RKO (cell line): Measurements from ENCODE around the gene WFIKKN1.

ENCODE experiments used
- DNase-seq: peaks from one replicate; pipeline ENCODE4 v3.0.0-alpha.2; 2016; ENCODE audit warnings: low spot score

The WFIKKN1 gene

GRCh38 chr16:630815-631405 lies at the start of gene WFIKKN1:
Gene WFIKKN1, plus strand, starts transcription at chr16:630985. Its CDS starts 269 bp downstream, at chr16:631254.
- DNase-seq = no peak

DNA sequence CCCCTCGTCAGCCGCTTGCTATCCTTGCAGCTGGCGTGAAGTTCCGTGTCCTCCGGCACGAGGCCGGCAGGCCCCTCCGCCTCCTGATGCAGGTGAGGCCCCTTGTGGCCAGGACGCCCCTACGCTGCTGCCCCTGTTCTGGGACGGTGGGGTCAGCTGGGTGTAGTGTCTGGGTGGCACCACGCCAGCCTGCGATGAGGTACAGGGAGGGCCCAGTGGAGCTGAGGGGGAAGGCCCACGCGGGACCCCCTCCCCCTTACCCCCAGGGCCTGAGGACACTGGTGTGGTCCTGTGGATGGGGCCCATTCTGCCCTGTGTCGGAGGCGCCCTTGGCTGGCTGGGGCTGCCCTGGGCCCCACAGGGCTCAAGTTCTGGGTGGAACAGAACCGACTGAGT lies 48.6 kb upstream of the WFIKKN1 start:
- DNase-seq = no peak

GRCh38 chr16:582614-583331 lies 48.0 kb upstream of the WFIKKN1 start:
- DNase-seq = peak; percentile 43

GRCh38 chr16:583470-583814 lies 47.3 kb upstream of the WFIKKN1 start:
- no peak for DNase-seq

DNA sequence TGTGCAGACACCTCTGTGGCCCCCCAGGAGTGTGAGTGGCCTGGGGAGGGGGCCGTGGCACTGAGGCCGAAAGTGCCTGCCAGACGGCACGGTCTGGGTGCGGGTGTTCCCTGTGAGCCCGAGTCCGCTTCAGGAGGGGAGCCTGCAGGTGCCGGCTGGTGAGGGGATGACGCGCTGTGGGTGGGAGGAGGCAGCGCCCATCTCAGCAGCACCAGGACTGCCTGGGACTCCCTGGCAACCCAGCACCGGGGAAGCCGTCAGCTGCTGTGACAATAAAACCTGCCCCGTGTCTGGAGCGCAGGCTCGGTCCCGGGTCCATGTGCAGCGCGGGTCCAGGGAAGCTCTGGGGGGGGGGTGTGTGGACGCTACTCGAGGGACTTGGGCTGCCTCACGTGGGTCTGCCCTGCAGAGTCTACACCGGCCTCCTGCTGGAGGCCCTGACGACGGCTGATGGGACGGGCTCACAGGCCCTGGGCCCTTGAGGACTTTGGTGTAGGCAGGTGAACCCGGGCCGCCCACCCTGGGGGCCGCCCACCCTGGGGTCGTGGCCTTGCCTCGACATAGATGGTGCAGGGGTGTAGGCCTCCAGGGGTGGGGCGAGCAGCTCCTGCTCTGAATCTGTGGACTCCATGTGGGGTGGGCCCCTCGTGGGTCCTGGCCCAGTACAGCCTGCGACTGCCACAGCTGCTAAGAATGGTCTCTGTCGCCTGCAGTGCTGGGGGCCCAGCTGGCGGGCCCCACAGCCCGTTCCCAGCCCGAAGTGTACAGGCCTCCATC lies 46.8 kb upstream of the WFIKKN1 start:
- DNase-seq = no peak

GRCh38 chr16:585351-585750 lies 45.4 kb upstream of the WFIKKN1 start:
- peak; percentile 32 for DNase-seq

GRCh38 chr16:586047-586644 lies 44.6 kb upstream of the WFIKKN1 start:
- peak; percentile 24 for DNase-seq

DNA sequence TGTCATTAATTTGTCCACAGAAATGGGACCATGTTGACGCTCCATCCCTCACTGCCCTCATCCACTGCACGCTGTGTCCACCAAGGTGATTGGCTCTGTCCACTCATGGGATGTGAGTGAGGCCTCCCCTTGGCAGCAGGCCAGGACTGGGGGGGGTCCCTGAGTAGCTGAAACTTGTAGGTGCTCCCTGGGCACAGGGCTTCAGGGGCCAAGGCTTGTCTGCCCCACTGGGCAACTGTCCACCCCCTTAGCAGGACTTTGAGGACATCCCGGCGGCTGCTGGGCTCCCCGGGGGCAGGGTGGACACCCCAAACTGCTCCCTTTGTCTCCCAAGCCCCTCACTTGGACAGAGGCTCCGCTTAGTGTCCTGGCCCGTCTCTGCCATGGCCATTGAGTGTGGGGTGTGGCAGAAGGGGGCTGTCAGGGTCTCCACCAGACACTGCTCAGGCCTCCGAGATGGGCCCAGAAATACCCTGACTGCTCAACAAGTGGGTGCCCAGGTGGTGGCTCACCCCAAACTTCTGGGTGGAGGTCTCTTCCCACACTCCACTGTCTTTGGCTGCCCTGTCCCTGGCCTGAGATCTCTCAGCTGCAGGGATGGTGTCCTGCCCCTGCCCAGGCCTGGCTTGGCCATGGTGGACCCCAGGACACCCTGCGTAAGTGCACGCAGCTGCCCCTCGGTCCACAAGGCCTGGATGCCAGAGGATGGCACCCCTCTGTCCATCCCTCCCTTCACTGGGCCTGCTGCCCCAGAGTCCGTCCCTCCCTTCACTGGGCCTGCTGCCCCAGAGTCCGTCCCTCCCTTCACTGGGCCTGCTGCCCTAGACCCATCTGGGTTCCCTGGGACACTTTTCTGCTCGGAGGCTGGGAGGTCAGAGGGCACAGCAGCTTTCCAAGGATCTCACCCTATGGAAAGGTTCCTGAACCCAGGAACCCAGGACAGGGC lies 43.9 kb upstream of the WFIKKN1 start:
- DNase-seq = no peak

DNA sequence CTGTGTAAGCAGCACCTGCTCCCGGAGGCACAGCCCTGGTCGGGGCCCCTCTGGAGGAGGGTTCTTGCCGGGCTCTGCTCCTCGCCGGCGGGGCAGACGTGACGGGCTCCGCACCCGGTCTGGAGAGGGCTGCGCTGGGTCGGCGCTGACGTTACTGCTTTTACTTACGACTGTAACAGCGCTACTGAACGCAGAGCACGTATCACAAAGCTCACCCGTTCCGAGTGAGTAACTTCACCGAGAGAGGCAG lies 42.2 kb upstream of the WFIKKN1 start:
- peak; percentile 79 for DNase-seq

- peak; percentile 94 for DNase-seq
Measured at GRCh38 chr16:588889-589657, 41.7 kb upstream of the WFIKKN1 start.

- peak; percentile 96 for DNase-seq
Measured at GRCh38 chr16:589658-590187, 41.1 kb upstream of the WFIKKN1 start, which contains the start of gene RAB40C. Gene RAB40C, plus strand, starts transcription at chr16:590066. Its CDS starts 226 bp downstream, at chr16:590292.

GRCh38 chr16:590188-590814 lies 40.5 kb upstream of the WFIKKN1 start:
- DNase-seq = no peak

DNA sequence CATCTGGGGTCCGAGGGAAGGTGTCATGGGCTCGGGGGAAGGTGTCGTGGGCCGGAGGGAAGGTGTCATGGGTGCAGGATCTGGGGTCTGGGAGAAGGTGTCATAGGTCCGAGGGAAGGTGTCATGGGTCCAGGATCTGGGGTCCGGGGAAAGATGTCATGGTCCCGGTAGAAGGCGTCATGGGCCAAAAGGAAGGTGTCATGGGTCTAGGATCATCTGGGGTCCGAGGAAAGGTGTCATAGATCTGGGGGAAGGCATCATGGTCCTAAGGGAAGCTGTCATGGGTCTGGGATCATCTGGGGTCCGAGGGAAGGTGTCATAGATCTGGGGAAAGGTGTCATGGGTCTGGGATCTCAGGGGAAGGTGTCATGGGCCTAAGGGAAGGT lies 40.0 kb upstream of the WFIKKN1 start:
- no peak for DNase-seq

DNA sequence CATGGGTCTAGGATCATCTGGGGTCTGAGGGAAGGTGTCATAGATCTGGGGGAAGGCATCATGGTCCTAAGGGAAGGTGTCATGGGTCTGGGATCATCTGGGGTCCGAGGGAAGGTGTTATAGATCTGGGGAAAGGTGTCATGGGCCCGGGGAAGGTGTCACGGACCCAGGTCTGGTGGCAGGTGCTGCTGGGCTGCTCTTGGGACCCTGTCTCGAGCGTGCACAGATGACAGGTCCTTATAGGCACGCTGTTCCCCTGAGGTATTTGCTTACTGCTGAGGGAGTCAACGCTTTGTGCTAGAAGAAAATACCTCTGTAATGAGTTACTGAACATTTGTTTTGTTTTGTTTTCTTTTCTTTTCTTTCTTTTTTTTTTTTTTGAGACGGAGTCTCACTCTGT lies 39.6 kb upstream of the WFIKKN1 start:
- DNase-seq = no peak

GRCh38 chr16:591892-592517 lies 38.8 kb upstream of the WFIKKN1 start:
- no peak for DNase-seq

DNA sequence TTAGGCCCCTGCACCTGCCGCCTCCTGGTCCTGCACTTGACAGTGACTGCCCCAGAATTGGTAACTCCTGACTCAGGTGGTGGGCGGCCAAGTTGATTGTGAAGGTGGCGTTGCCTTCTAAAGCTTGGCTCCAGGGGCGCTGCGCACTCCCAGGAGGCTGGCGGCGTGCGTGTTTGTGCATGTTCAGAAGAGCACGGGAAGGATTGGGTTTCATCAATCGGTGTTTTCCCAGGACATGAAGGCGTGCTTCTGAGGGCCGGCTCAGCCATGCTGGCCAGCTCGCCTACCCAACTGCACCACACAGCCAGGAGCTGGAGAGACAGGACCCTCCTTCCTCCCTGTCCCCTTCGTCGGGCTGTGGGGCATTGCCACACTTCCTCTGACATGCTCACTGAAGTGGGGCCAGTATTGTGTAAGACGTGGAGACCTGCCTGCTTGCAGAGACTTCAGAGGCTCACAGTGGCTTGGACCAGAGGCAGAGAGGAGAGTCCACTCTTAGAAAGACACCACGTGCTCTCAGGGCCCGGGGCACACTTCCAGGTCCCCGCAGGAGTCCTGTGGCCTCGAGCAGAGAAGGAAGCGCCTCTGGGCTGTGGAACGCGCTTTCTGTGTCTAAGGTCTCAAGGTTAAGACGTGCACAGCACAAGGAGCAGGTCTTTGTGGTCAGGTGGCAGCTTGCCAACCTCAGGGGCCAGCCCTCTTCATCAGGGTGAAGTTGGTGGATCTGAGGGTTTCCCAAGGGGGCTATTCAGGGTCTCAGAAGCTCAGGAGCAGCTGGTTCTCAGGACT lies 38.1 kb upstream of the WFIKKN1 start:
- DNase-seq = no peak

- DNase-seq = no peak
Measured at GRCh38 chr16:593406-593805, 37.4 kb upstream of the WFIKKN1 start.

DNA sequence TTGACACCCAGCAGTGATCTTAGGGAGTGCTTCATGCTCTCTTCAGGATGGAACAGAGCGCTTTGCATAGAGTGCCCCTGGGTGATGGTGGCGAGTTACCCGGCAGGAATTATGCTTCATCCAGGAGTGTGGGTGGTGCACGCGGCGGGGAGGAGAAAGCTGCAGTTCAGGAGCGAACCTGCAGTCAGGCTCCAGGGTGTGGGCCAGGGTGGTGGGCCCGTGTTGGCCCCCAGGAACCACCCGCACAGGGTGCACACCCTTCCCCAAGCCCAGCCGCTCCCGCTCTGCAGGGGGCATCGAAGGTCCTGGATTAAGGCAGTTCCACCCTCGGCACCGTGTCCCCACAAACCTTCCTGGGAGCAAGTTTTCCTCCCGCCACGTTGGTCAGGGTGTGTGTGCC lies 37.0 kb upstream of the WFIKKN1 start:
- no peak for DNase-seq

DNA sequence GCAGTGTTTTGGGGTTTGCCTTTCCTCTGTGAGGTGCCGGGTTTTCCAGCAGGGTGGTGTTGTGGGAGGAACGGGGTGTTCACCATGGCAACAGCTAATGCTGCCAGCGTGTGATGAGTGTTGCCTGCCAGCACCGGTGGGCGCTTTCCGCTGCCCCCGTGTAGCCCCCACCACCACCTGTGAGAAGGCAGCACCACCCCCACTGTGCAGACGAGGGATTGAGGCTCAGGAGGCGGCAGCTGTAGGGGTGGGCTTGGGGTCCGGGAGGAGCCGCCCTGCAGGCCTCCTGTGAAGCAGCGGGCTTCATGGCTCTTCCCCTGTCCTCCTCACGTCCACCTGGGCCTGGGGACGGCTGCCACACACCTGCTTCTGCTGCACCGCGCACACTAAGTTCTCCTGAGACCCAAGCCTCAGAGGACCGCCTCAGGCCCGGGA lies 35.7 kb upstream of the WFIKKN1 start:
- DNase-seq = no peak
